Pons (tissue), 1 donor: ENCODE data around the gene HMCN2.

Source experiments
- DNase-seq: peaks from one replicate; pipeline ENCODE4 v3.0.0-alpha.2; 2016; ENCODE audit warnings: low spot score

HMCN2 gene

DNA sequence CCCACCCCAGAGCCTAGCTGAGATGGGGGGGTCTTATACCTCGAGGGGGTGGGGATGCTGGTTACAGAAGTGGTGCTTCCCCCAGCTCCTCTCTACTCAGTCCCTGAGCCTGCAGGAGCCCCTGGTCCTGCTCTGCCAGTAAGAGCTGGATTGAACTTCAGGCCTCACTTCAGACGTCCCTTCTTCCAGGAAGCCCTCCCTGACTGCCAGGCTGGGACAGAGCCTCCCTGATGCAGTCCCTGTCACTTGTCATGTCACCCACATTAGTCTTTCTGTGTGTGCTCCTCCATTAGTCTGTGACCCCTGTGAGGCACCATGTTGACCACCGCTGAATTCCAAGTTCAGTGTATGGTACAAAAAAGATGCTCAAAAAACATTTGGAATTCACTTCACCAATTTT is 100.5 kb downstream of the HMCN2 start:
- DNase-seq = no peak

DNA sequence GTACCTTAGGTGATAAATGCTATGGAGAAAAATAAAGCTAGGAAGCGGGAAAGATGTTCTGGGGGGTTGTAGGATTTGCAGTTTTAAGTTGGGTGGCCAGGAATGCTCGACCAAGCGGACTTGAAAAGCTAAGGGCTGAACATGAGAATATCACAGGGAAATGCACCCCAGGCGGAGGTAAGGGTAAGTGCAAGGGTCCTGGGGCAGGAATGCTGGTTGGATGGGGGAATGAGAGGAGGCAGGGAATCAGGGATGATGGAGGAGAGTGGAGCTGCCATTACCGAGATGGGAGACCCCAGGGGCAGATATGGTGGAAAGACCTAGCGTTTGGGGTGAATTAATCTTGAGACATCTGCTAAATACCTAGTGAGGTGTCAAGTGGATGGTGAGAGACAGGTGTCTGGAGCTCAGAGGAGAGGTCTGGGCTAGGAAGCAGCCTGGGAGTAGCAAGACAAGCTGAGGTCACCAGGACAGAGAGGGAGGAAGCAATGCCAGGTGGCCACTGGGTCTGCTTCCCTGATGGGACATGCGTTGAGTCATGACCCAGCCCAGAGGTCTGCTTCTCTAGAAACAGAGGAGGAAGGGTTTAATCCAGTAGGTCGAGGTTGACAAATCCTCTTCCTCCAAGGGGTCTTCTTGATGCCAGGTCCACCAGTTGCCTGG is 101.5 kb downstream of the HMCN2 start:
- no peak for DNase-seq

DNA sequence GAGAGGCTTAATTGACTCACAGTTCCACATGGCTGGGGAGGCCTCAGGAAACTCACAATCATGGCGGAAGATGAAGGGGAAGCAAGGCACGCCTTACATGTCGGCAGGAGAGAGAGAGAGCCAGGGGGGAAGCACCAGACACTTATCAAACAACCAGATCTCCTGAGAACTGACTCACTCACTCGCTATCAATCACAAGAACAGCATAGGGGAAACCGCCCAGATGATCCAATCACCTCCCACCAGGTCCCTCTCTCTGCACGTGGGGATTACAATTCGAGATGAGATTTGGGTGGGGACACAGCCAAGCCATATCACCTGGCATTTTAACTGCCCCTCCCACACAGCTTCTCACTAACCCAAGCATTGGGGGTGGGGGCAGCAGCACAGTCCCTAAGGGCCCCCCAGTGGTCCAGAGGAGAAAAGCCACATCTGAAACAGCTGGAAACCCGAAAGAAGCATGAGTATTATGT is 103.1 kb downstream of the HMCN2 start:
- no peak for DNase-seq

DNA sequence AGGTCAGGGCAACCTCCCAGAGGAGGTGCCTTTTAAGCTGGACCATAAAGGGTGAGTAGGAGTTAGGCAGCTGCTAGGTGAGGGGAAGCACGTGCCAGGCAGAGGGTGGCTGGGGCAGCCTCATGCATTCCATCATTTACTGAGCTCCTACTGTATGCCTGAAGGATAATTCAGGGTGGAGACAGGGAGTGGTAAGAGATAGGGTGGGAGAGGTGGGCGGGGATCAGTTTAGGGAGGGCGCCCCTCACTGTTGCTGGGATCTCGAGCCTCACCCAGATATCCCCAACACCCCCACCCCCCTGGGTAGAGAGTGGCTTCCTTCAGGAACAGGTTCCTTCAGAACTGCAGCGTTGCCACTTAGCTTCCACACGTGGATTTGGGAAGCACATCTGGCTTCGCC is 104.7 kb downstream of the HMCN2 start:
- no peak for DNase-seq

DNA sequence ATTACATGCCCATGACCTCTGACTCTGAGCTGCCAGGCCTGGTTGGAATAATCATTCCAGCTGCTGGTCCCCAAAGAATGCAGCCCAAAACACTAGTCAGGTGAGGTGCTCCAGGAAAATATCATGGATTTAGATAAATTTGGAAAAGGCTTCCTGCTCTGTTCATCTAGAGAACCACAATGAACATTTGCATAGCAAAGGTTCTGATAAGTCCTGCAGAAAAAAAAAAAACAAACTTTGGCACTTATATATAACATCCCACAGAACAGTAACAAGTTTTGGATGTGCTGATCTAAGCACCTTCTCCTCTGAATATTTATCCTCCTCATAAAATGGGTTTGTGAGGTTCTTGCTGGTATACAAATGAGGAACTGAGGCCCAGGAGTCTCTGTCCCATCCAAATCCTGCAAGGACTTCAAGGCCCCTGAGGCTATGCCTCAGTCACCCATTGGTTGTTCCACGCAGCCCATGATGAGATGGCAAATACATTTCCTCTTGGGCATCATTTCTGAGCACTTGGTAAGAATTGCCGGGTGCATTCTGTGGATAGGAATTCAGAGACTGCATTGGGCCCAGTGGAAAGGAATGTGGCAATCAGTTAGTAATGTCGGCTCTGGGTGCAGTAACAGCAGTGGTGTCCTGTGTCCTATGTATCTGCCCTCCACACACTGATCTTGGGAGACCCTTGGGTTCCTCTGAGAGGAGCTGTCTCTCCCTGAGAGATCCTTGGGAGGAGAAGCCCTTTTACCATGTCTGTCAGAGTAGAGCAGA is 105.8 kb downstream of the HMCN2 start:
- DNase-seq = no peak

DNA sequence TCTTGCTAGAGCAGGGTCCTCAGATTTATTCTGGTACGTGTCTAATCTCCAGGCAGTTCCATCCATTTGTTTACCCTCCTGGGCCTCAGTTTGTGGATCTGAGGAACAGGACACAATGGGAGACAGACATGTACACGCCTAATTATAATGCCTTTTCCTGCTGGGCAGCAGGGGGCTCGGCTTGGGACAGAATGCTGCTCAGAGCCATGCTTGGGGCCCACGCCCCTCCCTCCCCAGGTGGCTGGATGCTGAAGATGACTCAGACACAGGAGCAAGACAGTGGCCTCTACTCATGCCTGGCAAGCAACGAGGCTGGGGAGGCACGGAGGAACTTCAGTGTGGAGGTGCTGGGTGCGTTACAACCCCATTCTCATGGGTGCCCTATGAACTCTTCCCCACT is 106.5 kb downstream of the HMCN2 start:
- DNase-seq = no peak

DNA sequence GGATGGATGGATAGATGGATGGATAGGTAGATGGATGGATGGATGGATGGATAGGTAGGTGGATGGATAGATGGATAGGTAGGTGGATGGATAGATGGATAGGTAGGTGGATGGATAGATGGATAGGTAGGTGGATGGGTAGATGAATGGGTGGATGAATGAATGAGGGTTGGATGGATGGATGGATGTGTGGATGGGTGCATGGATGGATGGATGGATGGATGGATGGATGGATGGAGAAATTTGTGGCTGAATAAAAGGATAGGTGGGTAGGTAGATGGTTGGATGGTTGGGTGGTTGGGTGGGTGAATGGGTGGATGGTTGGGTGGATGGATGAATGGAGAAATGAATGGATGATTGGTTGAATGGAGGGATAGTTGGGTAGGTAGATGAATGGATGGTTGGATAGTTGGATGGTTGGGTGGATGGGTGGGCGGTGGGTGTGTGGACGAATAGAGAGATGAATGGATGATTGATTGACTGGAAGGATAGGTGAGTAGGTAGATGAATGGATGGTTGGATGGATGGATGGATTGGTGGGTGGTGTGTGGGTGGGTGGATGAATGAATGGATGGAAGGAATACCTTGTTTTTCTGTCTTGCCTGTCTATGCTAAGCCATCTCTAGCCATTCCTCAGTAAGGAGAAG is 108.2 kb downstream of the HMCN2 start:
- DNase-seq = no peak

DNA sequence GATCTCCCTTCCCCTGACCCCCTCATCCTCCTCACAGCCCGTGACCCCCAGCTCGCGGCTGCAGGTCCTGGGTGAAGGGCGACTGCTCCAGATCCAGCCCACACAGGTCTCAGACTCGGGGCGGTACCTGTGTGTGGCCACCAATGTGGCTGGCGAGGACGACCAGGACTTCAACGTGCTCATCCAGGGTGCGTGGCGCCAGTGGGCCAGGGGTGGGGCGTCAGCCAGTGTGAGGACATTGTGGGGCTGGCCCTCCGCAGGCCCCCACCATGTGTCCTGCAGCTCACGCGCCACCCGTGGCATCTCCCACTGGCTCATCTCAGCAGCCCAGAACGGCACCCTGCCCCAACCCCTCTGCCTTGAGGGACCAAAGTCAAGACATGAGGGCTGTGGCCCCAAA is 112.1 kb downstream of the HMCN2 start:
- DNase-seq = no peak

DNA sequence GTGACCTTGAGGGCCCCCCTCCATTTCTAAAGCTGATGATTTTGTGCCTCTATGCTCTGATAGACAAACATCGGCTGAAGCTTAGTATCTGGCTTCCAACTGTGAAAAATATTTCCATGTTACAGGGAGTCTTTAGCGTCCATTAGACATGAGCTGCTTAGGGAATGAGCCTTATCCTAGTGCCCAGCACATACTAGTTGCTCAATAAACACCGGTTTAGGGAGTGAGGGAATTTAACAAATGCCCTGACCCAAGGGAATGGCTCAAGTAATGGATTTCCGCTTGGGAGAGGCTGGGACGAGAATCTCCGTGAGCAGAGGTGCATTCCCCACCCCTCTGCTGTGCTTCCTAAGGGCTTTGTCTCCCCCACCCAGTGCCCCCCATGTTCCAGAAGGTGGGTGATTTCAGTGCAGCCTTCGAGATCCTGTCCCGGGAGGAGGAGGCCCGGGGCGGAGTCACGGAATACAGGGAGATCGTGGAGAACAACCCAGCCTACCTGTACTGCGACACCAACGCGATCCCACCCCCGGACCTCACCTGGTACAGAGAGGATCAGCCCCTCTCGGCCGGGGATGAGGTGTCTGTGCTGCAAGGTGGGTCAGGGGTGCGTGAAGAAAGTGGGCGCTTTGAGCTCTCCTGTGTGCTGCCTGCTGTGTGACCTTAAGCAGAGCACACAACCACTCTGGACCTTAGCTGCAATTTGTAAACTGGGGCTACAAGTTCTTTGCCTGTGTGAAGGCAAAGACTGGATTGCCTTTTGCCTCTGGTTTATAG is 113.5 kb downstream of the HMCN2 start:
- DNase-seq = no peak

DNA sequence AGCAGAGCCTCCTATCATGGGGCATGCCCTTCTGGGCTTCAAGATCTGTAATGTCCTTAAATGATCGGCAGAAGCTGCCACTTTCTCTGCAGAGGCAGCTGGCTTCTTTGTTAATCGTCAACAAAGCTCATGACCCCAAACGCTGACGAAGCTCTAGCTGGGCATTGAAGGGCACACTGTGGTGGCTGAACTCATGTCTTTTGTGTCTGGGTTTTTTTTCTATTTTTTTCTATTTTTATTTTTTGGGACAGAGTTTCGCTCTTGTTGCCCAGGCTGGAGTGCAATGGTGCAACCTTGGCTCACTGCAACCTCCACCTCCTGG is 114.0 kb downstream of the HMCN2 start:
- DNase-seq = no peak

DNA sequence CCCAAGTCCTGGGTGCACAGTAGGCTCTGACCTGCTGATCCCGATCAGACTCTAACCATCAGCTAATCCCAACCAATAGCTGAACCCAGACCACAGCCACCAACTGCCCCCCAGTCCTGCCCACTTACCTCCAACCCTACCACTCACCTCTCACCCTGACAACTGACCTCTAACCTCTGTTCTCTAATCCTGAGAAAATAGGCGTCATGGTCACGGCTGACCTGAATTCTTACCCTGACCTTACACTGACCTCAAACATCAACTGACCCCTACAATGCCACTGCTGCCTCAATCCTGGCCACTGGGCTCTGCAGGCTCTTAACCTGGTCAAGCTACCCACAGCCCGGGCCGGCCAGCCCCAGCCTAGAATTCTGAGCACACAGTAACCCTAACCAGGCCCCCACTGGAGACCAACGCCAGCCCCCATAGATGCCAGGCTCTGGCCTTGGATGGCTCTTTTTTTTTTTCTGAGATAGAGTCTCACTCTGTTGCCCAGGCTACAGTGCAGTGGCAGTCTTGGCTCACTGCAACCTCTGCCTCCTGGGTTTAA is 115.4 kb downstream of the HMCN2 start:
- no peak for DNase-seq

DNA sequence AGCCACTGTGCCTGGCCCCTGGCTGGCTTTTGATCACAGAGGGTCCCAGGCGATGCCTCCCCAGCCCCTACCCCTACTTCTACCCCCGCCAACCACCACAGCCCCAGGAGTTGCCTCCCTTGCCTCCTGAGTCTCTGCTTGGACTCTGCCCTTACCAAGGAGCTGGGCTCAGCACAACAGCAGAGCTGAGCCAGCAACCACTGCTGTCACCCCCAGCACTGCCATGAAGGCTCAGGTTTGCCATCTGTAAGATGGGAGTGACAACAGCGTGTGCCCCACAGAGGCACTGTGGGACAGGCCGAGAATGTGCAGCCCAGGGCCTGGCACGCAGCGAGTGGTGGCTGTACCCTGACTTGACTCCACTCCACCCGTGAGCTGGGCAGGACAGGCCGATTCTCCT is 116.1 kb downstream of the HMCN2 start:
- DNase-seq = no peak

DNA sequence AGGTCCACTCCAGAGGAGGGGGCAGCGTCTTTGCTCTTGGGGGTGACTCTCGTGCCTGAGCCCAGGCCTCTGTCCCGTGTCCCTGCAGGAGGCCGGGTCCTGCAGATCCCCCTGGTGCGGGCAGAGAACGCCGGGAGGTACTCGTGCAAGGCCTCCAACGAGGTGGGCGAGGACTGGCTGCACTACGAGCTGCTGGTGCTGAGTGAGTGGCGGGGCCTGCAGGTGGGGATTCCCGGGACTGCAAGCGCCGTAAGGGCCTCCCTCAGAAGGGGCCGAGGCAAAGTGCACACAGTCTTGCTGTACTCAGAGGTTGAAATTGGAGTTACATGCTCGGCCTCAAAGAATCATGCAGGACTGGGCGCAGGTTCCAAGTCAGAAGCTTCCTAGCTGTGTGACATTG is 116.5 kb downstream of the HMCN2 start:
- DNase-seq = no peak

DNA sequence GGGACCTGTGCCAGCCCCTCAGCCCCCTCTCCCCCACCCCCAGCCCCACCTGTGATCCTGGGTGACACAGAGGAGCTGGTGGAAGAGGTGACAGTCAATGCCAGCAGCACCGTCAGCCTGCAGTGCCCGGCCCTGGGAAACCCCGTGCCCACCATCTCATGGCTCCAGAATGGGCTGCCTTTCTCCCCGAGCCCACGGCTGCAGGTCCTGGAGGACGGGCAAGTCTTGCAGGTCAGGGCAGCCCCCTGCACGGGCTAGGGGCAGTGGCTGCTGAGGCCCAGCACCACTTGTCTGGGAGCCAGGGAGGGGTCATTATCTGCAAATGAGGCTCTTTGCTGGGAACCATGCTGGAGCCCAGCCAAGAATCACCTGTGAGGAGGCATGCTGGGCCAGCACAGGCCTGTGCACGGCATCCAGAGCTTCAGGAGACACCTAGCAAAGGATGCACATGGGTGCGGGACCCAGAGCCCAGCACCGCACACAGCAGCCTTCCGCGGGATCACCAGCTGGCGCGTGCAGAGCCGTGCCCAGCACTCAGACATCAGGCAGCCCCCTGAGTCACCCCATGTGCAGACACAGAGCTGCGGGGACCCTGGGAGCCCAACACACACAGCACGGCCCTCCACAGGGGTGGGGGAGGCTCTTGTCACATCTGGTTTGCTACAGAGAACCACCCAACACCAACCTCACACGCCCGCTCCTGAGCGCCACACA is 117.2 kb downstream of the HMCN2 start:
- DNase-seq = no peak

DNA sequence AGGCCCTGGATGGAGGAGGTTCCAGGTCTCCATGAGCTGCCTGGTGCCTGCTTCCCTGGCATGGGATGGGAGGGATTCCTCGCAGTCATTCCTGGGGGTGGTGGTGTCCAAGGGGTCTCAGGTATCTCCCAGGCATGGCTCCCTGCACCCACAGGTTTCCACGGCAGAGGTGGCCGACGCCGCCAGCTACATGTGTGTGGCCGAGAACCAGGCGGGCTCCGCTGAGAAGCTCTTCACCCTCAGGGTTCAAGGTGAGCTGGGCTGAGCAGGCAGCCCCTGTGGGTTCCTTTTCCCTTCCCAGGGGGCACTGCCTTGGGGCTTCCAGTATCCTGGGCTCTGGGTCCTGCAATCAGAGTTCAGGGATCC is 117.8 kb downstream of the HMCN2 start:
- DNase-seq = no peak

DNA sequence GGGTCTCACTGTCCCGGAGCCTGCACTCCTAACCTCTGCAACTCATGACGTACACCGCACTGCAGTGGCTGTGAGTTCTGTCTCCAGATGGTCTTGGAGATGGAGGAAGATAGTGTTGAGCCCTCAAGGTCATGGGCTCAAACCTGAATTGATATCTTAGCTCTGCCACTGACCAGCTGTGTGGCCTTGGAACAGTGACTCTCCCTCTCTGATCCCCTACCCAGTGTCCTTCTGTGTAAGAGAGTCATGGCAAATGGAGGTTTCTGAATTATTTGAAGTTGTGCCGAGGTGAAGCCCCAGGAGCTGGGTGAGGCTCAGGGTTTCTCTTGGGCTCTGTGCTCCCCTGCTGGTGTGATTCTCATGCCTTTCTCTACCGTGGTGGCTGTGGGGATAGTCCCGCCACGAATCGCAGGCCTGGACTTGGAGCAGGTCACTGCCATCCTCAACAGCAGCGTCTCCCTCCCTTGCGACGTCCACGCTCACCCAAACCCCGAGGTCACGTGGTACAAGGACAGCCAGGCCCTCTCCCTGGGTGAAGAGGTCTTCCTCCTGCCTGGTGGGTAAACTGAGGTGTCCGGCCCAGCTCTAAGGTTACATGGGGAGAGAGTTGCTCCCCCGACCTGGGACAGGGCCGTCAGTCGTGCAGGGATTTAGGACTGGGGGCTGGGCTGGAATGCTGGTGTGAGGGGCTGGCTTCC is 118.6 kb downstream of the HMCN2 start:
- no peak for DNase-seq

DNA sequence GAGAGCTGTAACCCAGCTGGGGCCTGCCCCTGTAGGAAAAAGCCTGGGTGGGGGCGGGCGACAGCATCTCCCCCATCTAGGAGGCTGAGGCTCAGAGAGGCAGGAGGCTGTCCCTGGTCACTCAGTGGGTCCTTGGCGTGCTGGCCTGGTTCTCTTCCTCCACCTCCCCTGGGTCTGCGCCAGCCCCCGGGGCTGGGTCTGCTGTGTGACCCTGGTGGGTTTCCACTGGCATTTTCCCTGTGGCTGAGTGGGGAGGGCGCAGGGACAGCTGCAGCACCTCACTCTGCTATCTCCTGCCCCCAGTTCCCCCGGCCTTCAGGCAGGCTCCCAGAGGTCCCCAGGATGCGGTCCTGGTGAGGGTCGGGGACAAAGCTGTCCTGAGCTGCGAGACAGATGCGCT is 119.7 kb downstream of the HMCN2 start:
- no peak for DNase-seq

DNA sequence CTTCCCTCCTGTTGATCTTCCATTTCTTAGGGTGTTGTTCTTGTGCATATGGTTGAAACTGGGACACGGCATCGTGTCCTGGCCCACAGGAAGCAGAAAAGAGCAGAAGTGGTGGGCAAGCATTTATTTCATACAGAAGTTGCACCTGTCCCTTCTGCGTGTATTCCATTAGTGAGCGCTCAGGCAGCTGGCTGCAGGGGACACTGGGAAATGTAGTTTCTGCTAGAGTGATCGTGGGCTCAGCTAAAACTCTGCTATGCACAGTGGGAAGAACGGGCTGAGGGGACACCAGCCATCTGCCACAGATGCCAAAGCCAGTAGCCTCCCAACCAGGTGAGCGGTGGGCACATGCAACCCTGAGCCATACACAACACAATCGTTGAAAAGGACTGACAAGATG is 121.8 kb downstream of the HMCN2 start:
- no peak for DNase-seq

DNA sequence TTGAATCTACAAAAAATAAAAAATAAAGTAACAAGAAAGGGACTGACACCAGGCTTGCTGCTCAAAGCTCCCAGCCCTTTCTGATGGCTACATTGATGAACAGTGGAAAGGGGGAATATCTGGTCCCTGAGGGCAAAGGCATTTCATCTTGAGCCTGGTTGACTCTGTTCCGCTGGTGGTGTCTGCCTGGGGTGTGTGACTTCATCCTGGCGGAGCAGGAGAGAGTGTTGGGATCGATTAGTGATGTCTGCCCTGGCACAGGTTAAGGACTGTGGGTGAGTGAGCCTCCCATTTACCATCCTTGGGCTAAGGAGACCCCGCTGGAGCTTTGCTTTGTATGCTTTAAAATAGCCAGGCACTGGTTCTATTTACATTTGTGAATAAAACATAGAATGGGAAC is 122.3 kb downstream of the HMCN2 start:
- no peak for DNase-seq

DNA sequence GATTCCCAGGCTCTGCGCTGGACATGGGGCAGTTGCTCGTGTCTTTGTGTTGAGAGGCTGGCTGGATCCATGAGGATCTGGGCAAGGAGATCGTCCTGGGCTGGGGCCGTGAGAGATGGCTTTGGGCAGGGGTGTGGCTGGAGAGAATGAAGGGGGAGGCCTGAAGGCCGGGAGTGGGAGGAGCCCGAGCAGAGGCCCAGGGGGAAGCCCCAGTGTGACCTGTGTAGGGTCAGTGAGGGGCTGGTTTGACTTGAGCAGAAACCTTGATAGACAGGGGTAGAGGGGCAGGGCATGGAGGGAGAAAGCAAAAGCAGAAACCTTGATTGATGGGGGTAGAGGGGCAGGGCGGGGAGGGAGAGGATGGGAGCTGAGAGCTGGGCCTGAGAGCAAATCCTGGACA is 124.8 kb downstream of the HMCN2 start:
- no peak for DNase-seq

DNA sequence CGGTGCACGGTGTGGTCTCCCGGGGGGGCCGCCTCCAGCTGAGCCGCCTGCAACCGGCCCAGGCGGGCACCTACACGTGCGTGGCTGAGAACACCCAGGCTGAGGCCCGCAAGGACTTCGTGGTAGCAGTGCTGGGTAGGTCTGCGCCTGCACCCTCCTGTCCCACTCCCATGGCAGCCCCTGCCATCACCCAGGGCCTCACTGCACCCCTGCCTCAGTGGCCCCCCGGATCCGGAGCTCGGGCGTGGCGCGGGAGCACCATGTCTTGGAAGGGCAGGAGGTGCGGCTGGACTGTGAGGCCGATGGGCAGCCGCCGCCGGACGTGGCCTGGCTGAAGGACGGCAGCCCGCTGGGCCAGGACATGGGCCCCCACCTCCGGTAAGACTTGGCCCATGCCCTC is 125.4 kb downstream of the HMCN2 start:
- DNase-seq = no peak
